HepG2 (cell line): ENCODE results near the gene ENDOD1. TPM values are rescaled to one million over a fixed set of nuclear protein-coding genes. Genes with fewer than 3 reads are reported as not detected.

Experiments used
- ATF7-NPFF ChIP-seq: sonication (generic); formaldehyde crosslinking; IDR thresholded peaks from 2 replicates; pipeline ENCODE4 v1.8.1; 2023; ENCODE audit warnings: mild to moderate bottlenecking, low read depth, missing genetic modification reagents, moderate library complexity
- CC2D1A ChIP-seq: sonication (generic); formaldehyde crosslinking; IDR thresholded peaks from 2 replicates; pipeline ENCODE4 v1.8.1; 2023; ENCODE audit warnings: mild to moderate bottlenecking, missing genetic modification reagents
- CENPT ChIP-seq: sonication (generic); formaldehyde crosslinking; IDR thresholded peaks from 2 replicates; pipeline ENCODE4 v1.8.0; 2022; ENCODE audit warnings: low read depth, mild to moderate bottlenecking, moderate library complexity, missing genetic modification reagents
- KDM5B ChIP-seq: sonication (generic); formaldehyde crosslinking; IDR thresholded peaks from 2 replicates; pipeline ENCODE4 v1.4.0; 2020; ENCODE audit warnings: missing genetic modification reagents, mild to moderate bottlenecking, borderline replicate concordance
- KMT2B ChIP-seq: IDR thresholded peaks from 2 replicates; pipeline ENCODE4 v1.6.1; 2016; ENCODE audit warnings: missing genetic modification reagents, missing compliant biosample characterization
- PHB2 ChIP-seq: fragments of 450-650 bp; IDR thresholded peaks from 2 replicates; pipeline ENCODE4 v1.6.1; 2018; ENCODE audit not compliant: partially characterized antibody
- SMARCE1 ChIP-seq: fragments of 450-650 bp; IDR thresholded peaks from 2 replicates; pipeline ENCODE4 v1.6.1; 2017; ENCODE audit warnings: borderline replicate concordance
- ZFP36L2 ChIP-seq: sonication (generic); formaldehyde crosslinking; IDR thresholded peaks from 2 replicates; pipeline ENCODE4 v1.4.0; 2020; ENCODE audit warnings: missing genetic modification reagents
- ZFP90 ChIP-seq: sonication (generic); formaldehyde crosslinking; IDR thresholded peaks from 2 replicates; pipeline ENCODE4 v1.8.0; 2022; ENCODE audit warnings: missing genetic modification reagents, mild to moderate bottlenecking, inconsistent platforms, borderline replicate concordance
- ZNF10 ChIP-seq: sonication (generic); formaldehyde crosslinking; IDR thresholded peaks from 2 replicates; pipeline ENCODE4 v1.4.0; 2020; ENCODE audit warnings: mild to moderate bottlenecking, low read depth, missing genetic modification reagents, borderline replicate concordance
- ZNF17 ChIP-seq: sonication (generic); formaldehyde crosslinking; IDR thresholded peaks from 2 replicates; pipeline ENCODE4 v1.5.0; 2020; ENCODE audit warnings: mild to moderate bottlenecking, missing genetic modification reagents
- ZNF350 ChIP-seq: sonication (generic); formaldehyde crosslinking; IDR thresholded peaks from 2 replicates; pipeline ENCODE4 v1.4.0; 2020; ENCODE audit warnings: mild to moderate bottlenecking, low read depth, missing genetic modification reagents, borderline replicate concordance
- ZNF558 ChIP-seq: sonication (generic); formaldehyde crosslinking; IDR thresholded peaks from 2 replicates; pipeline ENCODE4 v1.9.0; 2022; ENCODE audit warnings: mild to moderate bottlenecking, missing genetic modification reagents, borderline replicate concordance
- ZNF564 ChIP-seq: sonication (generic); formaldehyde crosslinking; IDR thresholded peaks from 2 replicates; pipeline ENCODE4 v1.8.1; 2023; ENCODE audit warnings: mild to moderate bottlenecking, missing genetic modification reagents
- ZNF747 ChIP-seq: sonication (generic); formaldehyde crosslinking; IDR thresholded peaks from 2 replicates; pipeline ENCODE4 v1.8.1; 2023; ENCODE audit warnings: missing genetic modification reagents, mild to moderate bottlenecking, borderline replicate concordance
- ZNF792 ChIP-seq: IDR thresholded peaks from 2 replicates; pipeline ENCODE4 v1.6.1; 2016
- polyA plus RNA-seq, 8 experiments: library from polyadenylated mRNA; depleted of rRNA in 3 of 8; stranded (reverse) in 7 of 8; unstranded in 1 of 8; fragments of >200 nt; fragmentation: Illumina TruSeq in 4 of 8; extraction: Trizol in 4 of 8; gene quantifications; 2 replicates each; pipeline versions ENCODE4 v1.2.1 to v1.2.3, GENCODE V29; 2011 to 2016; ENCODE audit warnings: low read depth in 4 of 8, missing spikeins in 1 of 8, mixed read lengths in 1 of 8; ENCODE audit not compliant: insufficient read depth in 1 of 8
- total RNA-seq, 5 experiments: library from RNA; depleted of rRNA; stranded (reverse); fragments of >200 nt; fragmentation: Illumina TruSeq; extraction: Trizol; gene quantifications; 2 replicates each; pipeline ENCODE4 v1.2.3, GENCODE V29; 2016; ENCODE audit warnings: low read depth in 1 of 5
- TF ChIP-seq, protein P1 (sequence below): sonication (generic); formaldehyde crosslinking; IDR thresholded peaks from 2 replicates; pipeline ENCODE4 v1.8.1; 2022; ENCODE audit warnings: low read depth, mild to moderate bottlenecking, missing genetic modification reagents
- TF ChIP-seq, protein P2 (sequence below): sonication (generic); formaldehyde crosslinking; IDR thresholded peaks from 2 replicates; pipeline ENCODE4 v1.4.0; 2020; ENCODE audit warnings: missing genetic modification reagents, mild to moderate bottlenecking, borderline replicate concordance
- TF ChIP-seq, protein P3 (sequence below): sonication (generic); formaldehyde crosslinking; conservative IDR thresholded peaks from 2 replicates; pipeline ENCODE4 v1.4.0; 2020; ENCODE audit warnings: missing genetic modification reagents
- TF ChIP-seq, protein P4 (sequence below): sonication (generic); formaldehyde crosslinking; IDR thresholded peaks from 2 replicates; pipeline ENCODE4 v1.5.1; 2020; ENCODE audit warnings: mild to moderate bottlenecking, missing genetic modification reagents, moderate library complexity
- TF ChIP-seq, protein P5 (sequence below): sonication (generic); formaldehyde crosslinking; IDR thresholded peaks from 2 replicates; pipeline ENCODE4 v1.4.0; 2020; ENCODE audit warnings: missing genetic modification reagents

The ENDOD1 gene
- total and polyA plus RNA-seq, 2 of the 13 experiments (the other 11 are each of a cell fraction or from before 2014, with no cell fraction given): 2.0 to 6.8 TPM

DNA sequence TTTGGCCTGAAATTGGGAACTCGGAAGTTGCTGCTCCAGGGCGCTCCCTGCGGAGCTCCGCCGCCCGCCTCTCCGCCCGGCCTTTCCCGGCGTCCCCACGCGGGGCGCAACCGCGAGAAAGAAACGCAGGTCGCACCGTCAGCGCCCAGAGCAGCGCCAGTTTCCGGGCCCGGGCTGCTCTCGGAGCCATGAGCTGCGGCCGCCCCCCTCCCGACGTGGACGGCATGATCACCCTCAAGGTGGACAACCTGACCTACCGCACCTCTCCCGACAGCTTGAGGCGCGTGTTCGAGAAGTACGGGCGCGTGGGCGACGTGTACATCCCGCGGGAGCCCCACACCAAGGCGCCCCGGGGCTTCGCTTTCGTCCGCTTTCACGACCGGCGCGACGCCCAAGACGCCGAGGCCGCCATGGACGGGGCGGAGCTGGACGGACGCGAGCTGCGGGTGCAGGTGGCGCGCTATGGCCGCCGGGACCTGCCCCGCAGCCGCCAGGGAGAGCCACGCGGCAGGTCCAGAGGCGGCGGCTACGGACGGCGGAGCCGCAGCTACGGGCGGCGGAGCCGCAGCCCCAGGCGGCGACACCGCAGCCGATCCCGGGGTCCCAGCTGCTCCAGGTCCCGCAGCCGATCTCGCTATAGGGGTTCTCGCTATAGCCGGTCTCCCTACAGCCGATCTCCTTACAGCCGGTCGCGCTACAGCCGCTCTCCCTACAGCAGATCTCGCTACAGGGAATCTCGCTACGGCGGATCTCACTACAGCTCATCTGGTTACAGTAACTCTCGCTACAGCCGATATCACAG, 22.4 kb upstream of the ENDOD1 start (continued):
- TF ChIP-seq, protein P1, sequence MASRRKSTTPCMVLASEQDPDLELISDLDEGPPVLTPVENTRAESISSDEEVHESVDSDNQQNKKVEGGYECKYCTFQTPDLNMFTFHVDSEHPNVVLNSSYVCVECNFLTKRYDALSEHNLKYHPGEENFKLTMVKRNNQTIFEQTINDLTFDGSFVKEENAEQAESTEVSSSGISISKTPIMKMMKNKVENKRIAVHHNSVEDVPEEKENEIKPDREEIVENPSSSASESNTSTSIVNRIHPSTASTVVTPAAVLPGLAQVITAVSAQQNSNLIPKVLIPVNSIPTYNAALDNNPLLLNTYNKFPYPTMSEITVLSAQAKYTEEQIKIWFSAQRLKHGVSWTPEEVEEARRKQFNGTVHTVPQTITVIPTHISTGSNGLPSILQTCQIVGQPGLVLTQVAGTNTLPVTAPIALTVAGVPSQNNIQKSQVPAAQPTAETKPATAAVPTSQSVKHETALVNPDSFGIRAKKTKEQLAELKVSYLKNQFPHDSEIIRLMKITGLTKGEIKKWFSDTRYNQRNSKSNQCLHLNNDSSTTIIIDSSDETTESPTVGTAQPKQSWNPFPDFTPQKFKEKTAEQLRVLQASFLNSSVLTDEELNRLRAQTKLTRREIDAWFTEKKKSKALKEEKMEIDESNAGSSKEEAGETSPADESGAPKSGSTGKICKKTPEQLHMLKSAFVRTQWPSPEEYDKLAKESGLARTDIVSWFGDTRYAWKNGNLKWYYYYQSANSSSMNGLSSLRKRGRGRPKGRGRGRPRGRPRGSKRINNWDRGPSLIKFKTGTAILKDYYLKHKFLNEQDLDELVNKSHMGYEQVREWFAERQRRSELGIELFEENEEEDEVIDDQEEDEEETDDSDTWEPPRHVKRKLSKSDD (CRISPR knock-in tag): no peak
- TF ChIP-seq ZNF17 (CRISPR knock-in tag) (no peak), ZFP90 (CRISPR knock-in tag) (peak; percentile 15; the same call in 1 of the 2 replicates), ZNF350 (peak; percentile 51; the same call in 1 of the 2 replicates), KMT2B (CRISPR knock-in tag) (peak; percentile 69), SMARCE1 (no peak), CC2D1A (CRISPR knock-in tag) (no peak), ZNF10 (CRISPR knock-in tag) (no peak), ZFP36L2 (CRISPR knock-in tag) (no peak), PHB2 (no peak), ZNF564 (CRISPR knock-in tag) (peak; percentile 53; the same call in 1 of the 2 replicates), ATF7-NPFF (CRISPR knock-in tag) (no peak; the same call in 1 of the 2 replicates), ZNF792 (CRISPR knock-in tag) (0 out of 2 replicates have a peak, but pooled peaks have one; percentile 26), KDM5B (peak; percentile 80), ZNF747 (0 out of 2 replicates have a peak, but pooled peaks have one; percentile 28), CENPT (CRISPR knock-in tag) (no peak; the same call in 1 of the 2 replicates), ZNF558 (CRISPR knock-in tag) (0 out of 2 replicates have a peak, but pooled peaks have one; percentile 74)
- TF ChIP-seq, protein P2, sequence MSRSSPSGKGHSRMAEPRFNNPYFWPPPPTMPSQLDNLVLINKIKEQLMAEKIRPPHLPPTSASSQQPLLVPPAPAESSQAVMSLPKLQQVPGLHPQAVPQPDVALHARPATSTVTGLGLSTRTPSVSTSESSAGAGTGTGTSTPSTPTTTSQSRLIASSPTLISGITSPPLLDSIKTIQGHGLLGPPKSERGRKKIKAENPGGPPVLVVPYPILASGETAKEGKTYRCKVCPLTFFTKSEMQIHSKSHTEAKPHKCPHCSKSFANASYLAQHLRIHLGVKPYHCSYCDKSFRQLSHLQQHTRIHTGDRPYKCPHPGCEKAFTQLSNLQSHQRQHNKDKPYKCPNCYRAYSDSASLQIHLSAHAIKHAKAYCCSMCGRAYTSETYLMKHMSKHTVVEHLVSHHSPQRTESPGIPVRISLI (CRISPR knock-in tag): peak; percentile 41; the same call in 1 of the 2 replicates
- TF ChIP-seq, protein P3, sequence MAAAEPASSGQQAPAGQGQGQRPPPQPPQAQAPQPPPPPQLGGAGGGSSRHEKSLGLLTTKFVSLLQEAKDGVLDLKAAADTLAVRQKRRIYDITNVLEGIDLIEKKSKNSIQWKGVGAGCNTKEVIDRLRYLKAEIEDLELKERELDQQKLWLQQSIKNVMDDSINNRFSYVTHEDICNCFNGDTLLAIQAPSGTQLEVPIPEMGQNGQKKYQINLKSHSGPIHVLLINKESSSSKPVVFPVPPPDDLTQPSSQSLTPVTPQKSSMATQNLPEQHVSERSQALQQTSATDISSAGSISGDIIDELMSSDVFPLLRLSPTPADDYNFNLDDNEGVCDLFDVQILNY (CRISPR knock-in tag): no peak
- TF ChIP-seq, protein P4, sequence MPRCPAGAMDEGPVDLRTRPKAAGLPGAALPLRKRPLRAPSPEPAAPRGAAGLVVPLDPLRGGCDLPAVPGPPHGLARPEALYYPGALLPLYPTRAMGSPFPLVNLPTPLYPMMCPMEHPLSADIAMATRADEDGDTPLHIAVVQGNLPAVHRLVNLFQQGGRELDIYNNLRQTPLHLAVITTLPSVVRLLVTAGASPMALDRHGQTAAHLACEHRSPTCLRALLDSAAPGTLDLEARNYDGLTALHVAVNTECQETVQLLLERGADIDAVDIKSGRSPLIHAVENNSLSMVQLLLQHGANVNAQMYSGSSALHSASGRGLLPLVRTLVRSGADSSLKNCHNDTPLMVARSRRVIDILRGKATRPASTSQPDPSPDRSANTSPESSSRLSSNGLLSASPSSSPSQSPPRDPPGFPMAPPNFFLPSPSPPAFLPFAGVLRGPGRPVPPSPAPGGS (CRISPR knock-in tag): 0 out of 2 replicates have a peak, but pooled peaks have one; percentile 42
- TF ChIP-seq, protein P5, sequence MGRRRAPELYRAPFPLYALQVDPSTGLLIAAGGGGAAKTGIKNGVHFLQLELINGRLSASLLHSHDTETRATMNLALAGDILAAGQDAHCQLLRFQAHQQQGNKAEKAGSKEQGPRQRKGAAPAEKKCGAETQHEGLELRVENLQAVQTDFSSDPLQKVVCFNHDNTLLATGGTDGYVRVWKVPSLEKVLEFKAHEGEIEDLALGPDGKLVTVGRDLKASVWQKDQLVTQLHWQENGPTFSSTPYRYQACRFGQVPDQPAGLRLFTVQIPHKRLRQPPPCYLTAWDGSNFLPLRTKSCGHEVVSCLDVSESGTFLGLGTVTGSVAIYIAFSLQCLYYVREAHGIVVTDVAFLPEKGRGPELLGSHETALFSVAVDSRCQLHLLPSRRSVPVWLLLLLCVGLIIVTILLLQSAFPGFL (CRISPR knock-in tag): no peak
